Activated CD4-positive, alpha-beta T cell treated with anti-CD3 and anti-CD28 coated beads, Interleukin-2, amount 10 ng/mL, durations not matched to agents 7 days and 5 days (primary cell): ENCODE data around the gene NR2F1. TPM values are rescaled to one million over a fixed set of nuclear protein-coding genes. Genes with fewer than 3 reads are reported as not detected.

Experiments used
- CTCF ChIA-PET: fragments of 350-600 bp; sonication (Branson Sonifier 250); formaldehyde crosslinking; loops from one replicate; lab custom pipeline; 2021; ENCODE audit warnings: antibody characterized with exemption; lab: Charles Lee
- POLR2A ChIA-PET: fragments of 350-600 bp; sonication (Branson Sonifier 250); formaldehyde crosslinking; loops from one replicate; lab custom pipeline; 2021; ENCODE audit warnings: antibody characterized with exemption; lab: Charles Lee
- DNase-seq: peaks from one replicate; pipeline ENCODE4 v3.0.0-alpha.2; 2020
- H3K27ac Mint-ChIP-seq: one replicate; pipeline ENCODE4 v1.8.0; 2021; ENCODE audit warnings: mild to moderate bottlenecking, moderate library complexity, mixed read lengths
- H3K27me3 Mint-ChIP-seq: one replicate; pipeline ENCODE4 v1.8.0; 2021; ENCODE audit warnings: mixed read lengths
- H3K36me3 Mint-ChIP-seq: one replicate; pipeline ENCODE4 v1.8.0; 2021; ENCODE audit warnings: low read depth, mixed read lengths
- H3K4me1 Mint-ChIP-seq: one replicate; pipeline ENCODE4 v1.8.0; 2021; ENCODE audit warnings: mixed read lengths
- H3K4me3 Mint-ChIP-seq: one replicate; pipeline ENCODE4 v1.8.0; 2021; ENCODE audit warnings: mild to moderate bottlenecking, moderate library complexity, mixed read lengths
- H3K9me3 Mint-ChIP-seq: one replicate; pipeline ENCODE4 v1.8.0; 2021; ENCODE audit warnings: mixed read lengths
- total RNA-seq, 2 experiments: library from RNA; stranded (reverse); gene quantifications; one replicate each; pipeline ENCODE4 v1.2.3, GENCODE V29; 2021

NR2F1 gene
- total RNA-seq, 2 experiments from 2014 or later, result not detected

DNA sequence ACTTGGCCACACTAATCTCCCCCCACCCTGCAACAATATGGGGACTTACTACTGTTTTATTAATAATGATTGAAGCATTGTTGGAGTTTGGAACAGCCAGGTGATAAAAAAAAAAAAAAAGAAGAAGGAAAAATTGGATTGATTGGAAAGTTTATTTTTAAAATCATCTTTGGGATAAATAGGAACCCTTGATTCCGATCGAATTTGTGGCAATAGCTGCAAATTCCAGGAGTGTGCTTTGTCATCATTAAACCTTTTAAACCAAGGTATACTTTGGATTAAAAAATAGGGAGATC is 907 bp upstream of the NR2F1 start:
- H3K9me3 Mint-ChIP-seq, result no peaks in the 10 kb centered on the region
- peaks cover 22% of the 10 kb centered on the region for H3K4me1 Mint-ChIP-seq
- H3K27ac Mint-ChIP-seq, result no peak overlapping the region
- CTCF ChIA-PET, result interaction anchor here (0.6 to 0.7 kb wide), 5 partner anchors 47 to 1912 kb away, joined by 3 to 6 read pairs (median 5); no protein-coding TSS in a partner anchor
- DNase-seq, result no peak
- POLR2A ChIA-PET, result no interaction called here
- no peak overlapping the region for H3K4me3 Mint-ChIP-seq
- H3K36me3 Mint-ChIP-seq, result no peaks in the 10 kb centered on the region
- H3K27me3 Mint-ChIP-seq, result peaks cover 47% of the 10 kb centered on the region

DNA sequence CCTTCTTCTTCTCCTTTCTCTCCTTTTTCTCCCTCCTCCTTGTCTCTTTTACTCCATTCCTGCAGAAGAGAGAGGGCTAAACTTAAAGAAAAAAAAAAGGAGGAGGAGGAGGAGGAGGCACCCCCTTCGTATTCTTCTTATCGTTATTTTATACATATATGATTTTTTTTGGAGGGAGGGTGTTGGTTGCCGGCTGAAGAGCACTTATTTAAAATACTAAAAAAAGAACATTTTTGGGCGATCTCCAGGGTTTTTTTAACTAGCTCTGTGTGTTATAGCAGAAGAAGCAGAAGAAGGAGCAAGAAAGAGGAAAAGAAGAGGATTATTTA is 381 bp downstream of the NR2F1 start:
- ChIA-PET POLR2A (no interaction called here), CTCF (interaction anchor here (0.7 to 1.0 kb wide), 2 partner anchors 18 to 1258 kb away, joined by 3 read pairs; no protein-coding TSS in a partner anchor)

GRCh38 chr5:93583768-93584595 is 960 bp downstream of the NR2F1 start:
- Mint-ChIP-seq H3K9me3 (no peaks in the 10 kb centered on the region), H3K4me3 (peak overlapping the region; percentile 10), H3K36me3 (peaks cover 7% of the 10 kb centered on the region), H3K4me1 (peaks cover 31% of the 10 kb centered on the region), H3K27me3 (peaks cover 44% of the 10 kb centered on the region), H3K27ac (peak overlapping the region; percentile 36)
- ChIA-PET POLR2A (no interaction called here), CTCF (interaction anchor here (0.7 to 1.0 kb wide), 2 partner anchors 17 to 1258 kb away, joined by 3 read pairs; no protein-coding TSS in a partner anchor)
- peak; percentile 31 for DNase-seq

More for the DNA sequence above, 381 bp downstream of the NR2F1 start:
- Mint-ChIP-seq H3K4me1 (peaks cover 27% of the 10 kb centered on the region), H3K9me3 (no peaks in the 10 kb centered on the region), H3K27ac (peak overlapping the region; percentile 36), H3K36me3 (peaks cover 3% of the 10 kb centered on the region), H3K27me3 (peaks cover 46% of the 10 kb centered on the region), H3K4me3 (no peak overlapping the region)
- no peak for DNase-seq

GRCh38 chr5:93584596-93585040 is 1.6 kb downstream of the NR2F1 start:
- H3K27me3 Mint-ChIP-seq, result peaks cover 50% of the 10 kb centered on the region
- H3K36me3 Mint-ChIP-seq, result peaks cover 7% of the 10 kb centered on the region
- no peak for DNase-seq
- ChIA-PET CTCF (no interaction called here), POLR2A (no interaction called here)
- H3K4me3 Mint-ChIP-seq, result peak overlapping the region; percentile 10
- no peak overlapping the region for H3K27ac Mint-ChIP-seq
- H3K4me1 Mint-ChIP-seq, result peaks cover 31% of the 10 kb centered on the region
- H3K9me3 Mint-ChIP-seq, result no peaks in the 10 kb centered on the region

DNA sequence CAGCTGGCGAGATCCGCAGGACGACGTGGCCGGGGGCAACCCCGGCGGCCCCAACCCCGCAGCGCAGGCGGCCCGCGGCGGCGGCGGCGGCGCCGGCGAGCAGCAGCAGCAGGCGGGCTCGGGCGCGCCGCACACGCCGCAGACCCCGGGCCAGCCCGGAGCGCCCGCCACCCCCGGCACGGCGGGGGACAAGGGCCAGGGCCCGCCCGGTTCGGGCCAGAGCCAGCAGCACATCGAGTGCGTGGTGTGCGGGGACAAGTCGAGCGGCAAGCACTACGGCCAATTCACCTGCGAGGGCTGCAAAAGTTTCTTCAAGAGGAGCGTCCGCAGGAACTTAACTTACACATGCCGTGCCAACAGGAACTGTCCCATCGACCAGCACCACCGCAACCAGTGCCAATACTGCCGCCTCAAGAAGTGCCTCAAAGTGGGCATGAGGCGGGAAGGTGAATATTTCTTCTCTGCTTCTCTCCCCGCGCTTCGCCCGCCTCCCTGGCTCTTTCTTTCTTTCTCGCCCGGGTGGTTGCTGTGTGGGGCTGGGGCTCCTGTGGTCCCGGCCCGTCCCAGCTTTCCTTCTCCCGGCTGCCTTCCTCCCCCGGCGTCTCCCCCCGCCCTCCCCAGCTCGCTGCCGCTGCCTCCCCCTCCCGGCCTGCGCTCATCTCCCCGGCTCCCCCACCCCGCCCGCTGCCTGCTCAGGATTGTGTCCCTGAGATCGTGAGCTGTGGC is 2.2 kb downstream of the NR2F1 start:
- ChIA-PET POLR2A (interaction anchor here (0.5 kb wide), 1 partner anchor 474 kb away, joined by 4 read pairs; no protein-coding TSS in a partner anchor), CTCF (no interaction called here)
- Mint-ChIP-seq H3K27ac (no peak overlapping the region), H3K27me3 (peaks cover 52% of the 10 kb centered on the region), H3K9me3 (no peaks in the 10 kb centered on the region), H3K4me1 (peaks cover 28% of the 10 kb centered on the region), H3K36me3 (peaks cover 7% of the 10 kb centered on the region), H3K4me3 (peak overlapping the region; percentile 44)
- DNase-seq, result no peak

DNA sequence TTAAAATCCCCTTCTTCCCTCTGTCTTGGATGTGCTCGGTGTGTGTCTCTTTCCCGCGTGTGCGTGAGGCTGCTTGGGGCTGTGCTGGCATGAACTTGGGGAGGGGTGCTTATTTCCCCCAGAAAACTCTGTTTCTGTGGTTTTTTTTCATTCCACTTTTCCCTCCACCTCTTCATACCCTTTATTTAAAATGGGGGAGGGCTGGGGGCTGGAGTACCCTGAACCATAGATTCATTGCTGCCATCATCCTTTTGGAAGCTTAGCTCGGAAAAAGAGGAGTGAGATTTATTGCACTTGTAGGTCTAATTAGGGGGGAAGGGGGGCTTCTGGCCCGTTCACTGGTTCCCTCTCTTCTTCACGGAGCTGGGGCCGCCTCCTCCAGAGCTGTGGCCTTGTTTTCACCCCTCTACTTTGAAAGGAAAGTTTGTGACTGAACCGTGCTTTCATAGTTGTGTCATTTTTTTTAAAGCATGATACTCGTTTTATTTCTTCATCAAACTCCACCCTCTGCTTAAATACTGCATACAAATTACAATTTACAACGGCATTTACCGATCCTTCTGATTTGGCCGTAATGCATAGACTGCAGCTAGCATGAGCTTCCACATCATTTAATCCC is 2.9 kb downstream of the NR2F1 start:
- DNase-seq, result no peak
- Mint-ChIP-seq H3K4me3 (peak overlapping the region; percentile 40), H3K36me3 (peaks cover 7% of the 10 kb centered on the region), H3K4me1 (peaks cover 22% of the 10 kb centered on the region), H3K27me3 (peaks cover 51% of the 10 kb centered on the region), H3K9me3 (no peaks in the 10 kb centered on the region), H3K27ac (no peak overlapping the region)
- ChIA-PET POLR2A (interaction anchor here (0.5 kb wide), 1 partner anchor 474 kb away, joined by 4 read pairs; no protein-coding TSS in a partner anchor), CTCF (interaction anchor here (0.7 to 1.9 kb wide), 2 partner anchors 10 kb away, joined by 3 to 5 read pairs; no protein-coding TSS in a partner anchor)

DNA sequence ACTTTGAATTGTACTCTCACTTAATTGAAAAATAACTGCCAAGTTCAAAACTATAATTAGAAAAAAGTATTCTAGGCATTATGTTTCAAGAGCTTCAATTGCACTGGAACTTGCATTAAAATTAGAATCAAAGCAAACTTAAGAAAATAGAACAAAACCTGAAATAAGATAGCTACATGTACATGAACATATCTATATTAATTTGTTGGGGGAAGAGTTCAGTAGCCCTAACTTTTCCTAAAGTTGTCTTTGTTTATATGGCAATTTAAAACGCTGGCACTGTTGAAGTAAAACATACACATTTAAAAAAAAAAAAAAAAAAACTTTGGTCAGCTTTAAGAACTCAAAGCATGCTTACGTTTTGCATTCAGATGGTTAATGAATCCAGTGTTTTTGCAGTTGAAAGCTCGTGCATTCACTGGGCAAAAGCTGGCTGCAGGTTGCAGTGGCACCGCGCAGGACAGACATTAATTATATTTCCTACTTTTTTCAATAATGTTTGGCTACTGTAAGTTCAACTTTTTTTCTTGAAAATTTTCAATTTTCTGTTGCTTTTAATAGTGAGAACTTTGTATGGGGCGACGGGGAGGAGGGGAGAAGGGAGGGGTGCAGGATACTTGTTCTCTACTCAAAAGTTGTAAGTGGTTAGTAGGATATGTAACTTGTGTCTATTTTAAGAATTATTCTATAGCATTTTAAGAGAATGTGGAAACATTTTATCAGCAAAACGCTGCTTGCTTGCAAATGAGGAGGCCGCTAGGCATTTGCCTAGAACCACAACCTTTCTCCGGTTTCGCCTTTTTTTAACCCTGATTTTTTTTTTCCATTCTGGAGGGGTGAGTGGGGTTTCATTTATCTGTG is 3.9 kb downstream of the NR2F1 start:
- ChIA-PET CTCF (interaction anchor here (0.6 to 1.9 kb wide), 4 partner anchors 9 to 300 kb away, joined by 3 to 5 read pairs (median 3); no protein-coding TSS in a partner anchor), POLR2A (interaction anchor here (0.6 kb wide), 1 partner anchor 8 kb away, joined by 5 read pairs; no protein-coding TSS in a partner anchor)
- Mint-ChIP-seq H3K4me1 (peaks cover 21% of the 10 kb centered on the region), H3K27ac (peak overlapping the region; percentile 42), H3K27me3 (peaks cover 60% of the 10 kb centered on the region), H3K36me3 (peaks cover 7% of the 10 kb centered on the region), H3K4me3 (no peak overlapping the region), H3K9me3 (no peaks in the 10 kb centered on the region)
- no peak for DNase-seq

- Mint-ChIP-seq H3K27ac (peak overlapping the region; percentile 42), H3K36me3 (peaks cover 7% of the 10 kb centered on the region), H3K27me3 (peaks cover 67% of the 10 kb centered on the region), H3K9me3 (no peaks in the 10 kb centered on the region), H3K4me1 (peaks cover 21% of the 10 kb centered on the region), H3K4me3 (peak overlapping the region; percentile 16)
- CTCF ChIA-PET, result interaction anchor here (1.0 to 1.9 kb wide), 4 partner anchors 8 to 20 kb away, joined by 3 to 5 read pairs (median 4); no protein-coding TSS in a partner anchor
- POLR2A ChIA-PET, result interaction anchor here (0.6 kb wide), 1 partner anchor 9 kb away, joined by 5 read pairs; no protein-coding TSS in a partner anchor
- DNase-seq, result no peak
Measured at GRCh38 chr5:93587597-93588351, 4.8 kb downstream of the NR2F1 start.

DNA sequence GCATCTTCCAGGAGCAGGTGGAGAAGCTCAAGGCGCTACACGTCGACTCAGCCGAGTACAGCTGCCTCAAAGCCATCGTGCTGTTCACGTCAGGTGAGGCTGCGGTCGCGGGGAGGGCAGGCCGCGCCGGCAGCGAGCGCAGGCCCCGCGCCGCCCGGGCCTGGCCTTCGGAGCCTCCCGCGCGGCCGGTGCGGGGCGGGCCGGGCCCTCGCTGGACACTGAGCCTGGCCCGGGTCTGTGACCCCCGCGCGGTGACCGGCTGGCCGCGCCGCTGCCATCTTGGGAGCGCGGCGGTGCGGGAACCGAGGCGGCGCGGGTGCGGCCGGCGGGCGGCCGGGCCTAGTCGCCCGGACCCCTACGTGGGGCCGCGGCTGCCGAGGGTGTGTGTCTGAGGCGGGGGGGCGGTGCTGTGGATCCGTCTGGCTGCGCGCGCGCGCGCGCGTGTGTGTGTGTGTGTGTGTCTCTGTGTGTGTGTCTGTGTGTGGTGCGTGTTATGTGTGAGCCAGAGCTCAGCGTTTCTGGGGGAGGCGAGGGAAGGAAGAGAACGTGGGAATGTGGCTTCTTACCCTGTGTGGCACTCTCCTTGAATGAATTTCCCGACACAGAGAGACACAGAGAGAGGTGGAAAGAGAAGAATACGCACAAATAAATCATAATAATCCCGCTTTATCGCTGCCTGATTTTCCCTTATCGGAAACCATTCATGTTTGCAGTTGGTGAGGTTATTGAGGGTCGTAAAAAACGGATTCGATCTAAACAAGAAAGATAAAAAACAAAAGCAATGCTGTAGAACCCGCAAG is 5.5 kb downstream of the NR2F1 start:
- POLR2A ChIA-PET, result no interaction called here
- CTCF ChIA-PET, result interaction anchor here (1.0 to 1.7 kb wide), 3 partner anchors 9 to 19 kb away, joined by 3 to 5 read pairs (median 3); no protein-coding TSS in a partner anchor
- no peak for DNase-seq
- Mint-ChIP-seq H3K9me3 (no peaks in the 10 kb centered on the region), H3K36me3 (peaks cover 7% of the 10 kb centered on the region), H3K4me3 (peak overlapping the region; percentile 57), H3K27me3 (peaks cover 75% of the 10 kb centered on the region), H3K4me1 (peaks cover 20% of the 10 kb centered on the region), H3K27ac (peak overlapping the region; percentile 51)

- ChIA-PET CTCF (interaction anchor here (1.4 kb wide), 1 partner anchor 8 kb away, joined by 5 read pairs; no protein-coding TSS in a partner anchor), POLR2A (no interaction called here)
- peak overlapping the region; percentile 57 for H3K4me3 Mint-ChIP-seq
- no peaks in the 10 kb centered on the region for H3K9me3 Mint-ChIP-seq
- no peak for DNase-seq
- peaks cover 81% of the 10 kb centered on the region for H3K27me3 Mint-ChIP-seq
- peaks cover 7% of the 10 kb centered on the region for H3K36me3 Mint-ChIP-seq
- peak overlapping the region; percentile 51 for H3K27ac Mint-ChIP-seq
- peaks cover 18% of the 10 kb centered on the region for H3K4me1 Mint-ChIP-seq
Measured at GRCh38 chr5:93589152-93589828, 6.3 kb downstream of the NR2F1 start.
